CD8-positive, alpha-beta memory T cell (primary cell): ENCODE results near the gene PTPRQ. TPM values are rescaled to one million over a fixed set of nuclear protein-coding genes. Genes with fewer than 3 reads are reported as not detected.

ENCODE experiments used
- CTCF ChIA-PET: fragments of 350-600 bp; sonication (Branson Sonifier 250); formaldehyde crosslinking; loops from one replicate; lab custom pipeline; 2021; ENCODE audit warnings: antibody characterized with exemption; lab: Charles Lee
- POLR2A ChIA-PET: fragments of 350-600 bp; sonication (Branson Sonifier 250); formaldehyde crosslinking; loops from one replicate; lab custom pipeline; 2021; ENCODE audit warnings: antibody characterized with exemption; lab: Charles Lee
- DNase-seq, 5 donors: peaks; one replicate each; pipeline versions ENCODE4 v3.0.0 to v3.0.0-alpha.2; 2020 to 2022; ENCODE audit warnings: mixed read lengths in 1 of 5
- H3K27ac ChIP-seq: one replicate; pipeline ENCODE4 v1.7.0; 2013; ENCODE audit warnings: low read depth, mild to moderate bottlenecking, low read length, moderate library complexity
- H3K27me3 ChIP-seq: 2 replicates; pipeline ENCODE4 v1.7.0; 2013; ENCODE audit warnings: low read length, mild to moderate bottlenecking; ENCODE audit not compliant: insufficient read depth, poor library complexity, severe bottlenecking
- H3K36me3 ChIP-seq: 2 replicates; pipeline ENCODE4 v1.7.0; 2013; ENCODE audit warnings: mild to moderate bottlenecking, low read length, moderate library complexity; ENCODE audit not compliant: insufficient read depth
- H3K4me1 ChIP-seq: 2 replicates; pipeline ENCODE4 v1.7.0; 2013; ENCODE audit warnings: mild to moderate bottlenecking, low read length, moderate library complexity; ENCODE audit not compliant: insufficient read depth
- H3K4me3 ChIP-seq: 2 replicates; pipeline ENCODE4 v1.7.0; 2013; ENCODE audit warnings: mild to moderate bottlenecking, low read length
- H3K9me3 ChIP-seq: 2 replicates; pipeline ENCODE4 v1.7.0; 2013; ENCODE audit warnings: mild to moderate bottlenecking, low read length
- H3K27ac Mint-ChIP-seq, 8 donors: one replicate each; pipeline ENCODE4 v1.8.0; 2020 to 2021; ENCODE audit warnings: mixed read lengths in 8 of 8, mild to moderate bottlenecking in 6 of 8, inconsistent platforms in 3 of 8, moderate library complexity in 3 of 8
- H3K27me3 Mint-ChIP-seq, 2 donors: one replicate each; pipeline ENCODE4 v1.8.0; 2020 to 2021; ENCODE audit warnings: mixed read lengths in 2 of 2, mild to moderate bottlenecking in 1 of 2, moderate library complexity in 1 of 2
- H3K36me3 Mint-ChIP-seq, 3 donors: one replicate each; pipeline ENCODE4 v1.8.0; 2020 to 2021; ENCODE audit warnings: mixed read lengths in 3 of 3, inconsistent platforms in 1 of 3, mild to moderate bottlenecking in 1 of 3
- H3K4me1 Mint-ChIP-seq, 3 donors: one replicate each; pipeline ENCODE4 v1.8.0; 2020 to 2021; ENCODE audit warnings: mixed read lengths in 3 of 3, inconsistent platforms in 1 of 3, mild to moderate bottlenecking in 1 of 3
- H3K4me3 Mint-ChIP-seq, 7 donors: one replicate each; pipeline ENCODE4 v1.8.0; 2020 to 2021; ENCODE audit warnings: mixed read lengths in 7 of 7, mild to moderate bottlenecking in 6 of 7, moderate library complexity in 4 of 7, inconsistent platforms in 2 of 7
- H3K9me3 Mint-ChIP-seq, 5 donors: one replicate each; pipeline ENCODE4 v1.8.0; 2020 to 2022; ENCODE audit warnings: mixed read lengths in 5 of 5, mild to moderate bottlenecking in 3 of 5, moderate library complexity in 2 of 5, inconsistent platforms in 1 of 5
- polyA plus RNA-seq: library from polyadenylated mRNA; unstranded; fragments of 300-500 nt; fragmentation: Illumina TruSeq; gene quantifications from one replicate; pipeline ENCODE4 v1.2.3, GENCODE V29; 2021
- total RNA-seq, 2 experiments: library from RNA; stranded (reverse); gene quantifications; one replicate each; pipeline ENCODE4 v1.2.3, GENCODE V29; 2021

The PTPRQ gene
- total and polyA plus RNA-seq, 3 experiments from 2014 or later, result not detected

GRCh38 chr12:80720516-80720915 is 276.5 kb downstream of the PTPRQ start:
- Histone ChIP-seq H3K27me3 (no peaks in the 10 kb centered on the region), H3K4me3 (no peak overlapping the region), H3K27ac (no peak overlapping the region), H3K36me3 (no peaks in the 10 kb centered on the region), H3K9me3 (no peaks in the 10 kb centered on the region), H3K4me1 (no peaks in the 10 kb centered on the region)
- H3K36me3 Mint-ChIP-seq, result no peaks in the 10 kb centered on the region
- ChIA-PET CTCF (no interaction called here), POLR2A (no interaction called here)
- no peak overlapping the region for H3K27ac Mint-ChIP-seq
- H3K9me3 Mint-ChIP-seq, result no peaks in the 10 kb centered on the region
- no peaks in the 10 kb centered on the region for H3K27me3 Mint-ChIP-seq
- H3K4me1 Mint-ChIP-seq, result no peaks in the 10 kb centered on the region
- no peak for DNase-seq
- no peak overlapping the region for H3K4me3 Mint-ChIP-seq

DNA sequence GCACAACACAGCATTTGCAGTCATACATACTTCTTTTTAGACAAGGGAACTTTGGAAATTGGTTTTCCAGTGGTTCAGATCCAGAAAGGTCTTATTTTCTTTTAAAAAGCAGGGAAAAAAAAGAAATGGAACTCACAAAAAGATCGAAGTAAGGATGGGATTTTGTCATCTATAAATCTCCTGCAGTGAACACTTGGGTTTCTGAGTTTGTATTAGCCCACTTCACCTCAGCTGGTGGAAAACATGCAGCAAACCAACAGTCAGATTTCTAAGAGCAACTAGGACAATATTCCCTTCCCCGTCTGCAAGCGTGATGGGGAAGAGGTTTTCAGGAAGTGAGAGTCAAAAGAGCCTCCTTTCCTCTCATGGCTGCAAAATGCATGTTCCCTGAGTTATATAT is 277.3 kb downstream of the PTPRQ start:
- H3K36me3 ChIP-seq, result no peaks in the 10 kb centered on the region
- Mint-ChIP-seq H3K36me3 (no peaks in the 10 kb centered on the region), H3K27ac (no peak overlapping the region), H3K4me3 (no peak overlapping the region), H3K27me3 (no peaks in the 10 kb centered on the region), H3K9me3 (no peaks in the 10 kb centered on the region), H3K4me1 (no peaks in the 10 kb centered on the region)
- H3K27ac ChIP-seq, result no peak overlapping the region
- no peaks in the 10 kb centered on the region for H3K9me3 ChIP-seq
- CTCF ChIA-PET, result no interaction called here
- H3K27me3 ChIP-seq, result no peaks in the 10 kb centered on the region
- no peak for DNase-seq
- no peaks in the 10 kb centered on the region for H3K4me1 ChIP-seq
- POLR2A ChIA-PET, result no interaction called here
- H3K4me3 ChIP-seq, result no peak overlapping the region
